Chondrocyte (in vitro differentiated cells): Measurements from ENCODE around the gene COQ10A. TPM values are rescaled to one million over a fixed set of nuclear protein-coding genes. Genes with fewer than 3 reads are reported as not detected.

ENCODE experiments used
- DNase-seq: peaks from one replicate; pipeline ENCODE4 v3.0.0; 2021; ENCODE audit warnings: mixed read lengths, low spot score
- H3K27ac Mint-ChIP-seq: one replicate; pipeline ENCODE4 v1.8.0; 2021; ENCODE audit warnings: mild to moderate bottlenecking, moderate library complexity, mixed read lengths; ENCODE audit not compliant: unreplicated experiment
- H3K27me3 Mint-ChIP-seq: 2 replicates; pipeline ENCODE4 v1.8.0; 2021; ENCODE audit warnings: low read depth, mixed read lengths
- H3K36me3 Mint-ChIP-seq: 2 replicates; pipeline ENCODE4 v1.8.0; 2021; ENCODE audit warnings: low read depth, mixed read lengths
- H3K4me1 Mint-ChIP-seq: 2 replicates; pipeline ENCODE4 v1.8.0; 2021; ENCODE audit warnings: low read depth, mild to moderate bottlenecking, mixed read lengths
- H3K4me3 Mint-ChIP-seq: one replicate; pipeline ENCODE4 v1.8.0; 2021; ENCODE audit warnings: mild to moderate bottlenecking, moderate library complexity, mixed read lengths; ENCODE audit not compliant: unreplicated experiment
- H3K9me3 Mint-ChIP-seq: 2 replicates; pipeline ENCODE4 v1.8.0; 2021; ENCODE audit warnings: low read depth, mixed read lengths
- CTCF ChIP-seq: fragments of 200-600 bp; sonication (generic); IDR thresholded peaks from 2 replicates; pipeline ENCODE4 v1.5.0; 2021; ENCODE audit warnings: antibody characterized with exemption, mild to moderate bottlenecking, moderate library complexity
- total RNA-seq: library from RNA; stranded (reverse); gene quantifications from 3 replicates; pipeline ENCODE4 v1.2.1, GENCODE V29; 2021

COQ10A gene
- total RNA-seq, 1 donor from 2014 or later, result 9.8 TPM

GRCh38 chr12:56221757-56222530 lies 44.8 kb upstream of the COQ10A start, which contains the start of gene RNF41:
TSS of gene RNF41 (minus strand) at chr12:56221922. CDS start at chr12:56214047, 7,875 bp downstream.
- peak; percentile 99 for DNase-seq
- peak; percentile 39 for TF ChIP-seq CTCF
- Mint-ChIP-seq H3K9me3 (no peaks in the 10 kb centered on the region), H3K36me3 (peaks cover 2% of the 10 kb centered on the region), H3K27ac (peak within 1 kb of the TSS; percentile 100), H3K27me3 (no peaks in the 10 kb centered on the region), H3K4me1 (peaks cover 40% of the 10 kb centered on the region), H3K4me3 (peak within 1 kb of the TSS; percentile 99)

GRCh38 chr12:56222531-56222895 lies 44.2 kb upstream of the COQ10A start:
- no peak for TF ChIP-seq CTCF
- peak overlapping the region; percentile 99 for H3K4me3 Mint-ChIP-seq
- DNase-seq, result no peak
- H3K4me1 Mint-ChIP-seq, result peaks cover 40% of the 10 kb centered on the region
- H3K27ac Mint-ChIP-seq, result peak overlapping the region; percentile 100
- H3K27me3 Mint-ChIP-seq, result no peaks in the 10 kb centered on the region
- H3K9me3 Mint-ChIP-seq, result no peaks in the 10 kb centered on the region
- H3K36me3 Mint-ChIP-seq, result peaks cover 4% of the 10 kb centered on the region

- DNase-seq, result no peak
- H3K27ac Mint-ChIP-seq, result peak overlapping the region; percentile 86
- H3K9me3 Mint-ChIP-seq, result no peaks in the 10 kb centered on the region
- peak overlapping the region; percentile 81 for H3K4me3 Mint-ChIP-seq
- no peaks in the 10 kb centered on the region for H3K27me3 Mint-ChIP-seq
- peaks cover 4% of the 10 kb centered on the region for H3K36me3 Mint-ChIP-seq
- TF ChIP-seq CTCF, result no peak
- H3K4me1 Mint-ChIP-seq, result peaks cover 40% of the 10 kb centered on the region
Observed at GRCh38 chr12:56223571-56224101, 43.1 kb upstream of the COQ10A start.

GRCh38 chr12:56224102-56224701 lies 42.5 kb upstream of the COQ10A start, which contains the start of gene NABP2:
TSS of gene NABP2 (plus strand) at chr12:56224342. CDS start at chr12:56224857, 515 bp downstream.
- H3K36me3 Mint-ChIP-seq, result peaks cover 4% of the 10 kb centered on the region
- peak within 1 kb of the TSS; percentile 81 for H3K4me3 Mint-ChIP-seq
- peak; percentile 99 for DNase-seq
- peak; percentile 98 for TF ChIP-seq CTCF
- peak within 1 kb of the TSS; percentile 86 for H3K27ac Mint-ChIP-seq
- peaks cover 40% of the 10 kb centered on the region for H3K4me1 Mint-ChIP-seq
- H3K27me3 Mint-ChIP-seq, result no peaks in the 10 kb centered on the region
- no peaks in the 10 kb centered on the region for H3K9me3 Mint-ChIP-seq

- H3K27me3 Mint-ChIP-seq, result no peaks in the 10 kb centered on the region
- TF ChIP-seq CTCF, result no peak
- peak overlapping the region; percentile 81 for H3K4me3 Mint-ChIP-seq
- H3K27ac Mint-ChIP-seq, result peak overlapping the region; percentile 51
- DNase-seq, result peak; percentile 35
- H3K36me3 Mint-ChIP-seq, result peaks cover 4% of the 10 kb centered on the region
- H3K4me1 Mint-ChIP-seq, result peaks cover 39% of the 10 kb centered on the region
- H3K9me3 Mint-ChIP-seq, result no peaks in the 10 kb centered on the region
Observed at GRCh38 chr12:56224954-56225353, 41.8 kb upstream of the COQ10A start.
